Central memory CD8-positive, alpha-beta T cell (primary cell): ENCODE data around the gene EPB41.
A peak's percentile ranks its signal among the peaks of the same experiment; 100 is the strongest.

ENCODE experiments used
- ATAC-seq: fragments of 150-1000 bp; cut with Tn5 transposase; replicated peaks from 2 replicates; pipeline ENCODE4 v1.10.0; 2022; ENCODE audit warnings: mild to moderate bottlenecking, moderate FRiP score, moderate number of reproducible peaks; ENCODE audit not compliant: poor library complexity, severe bottlenecking; ENCODE audit errors: extremely low read depth
- DNase-seq, 2 donors: peaks; one replicate each; pipeline ENCODE4 v3.0.0; 2021; ENCODE audit warnings: low spot score in 2 of 2
- H3K27ac Mint-ChIP-seq: one replicate; pipeline ENCODE4 v1.8.0; 2022; ENCODE audit warnings: low read depth, mild to moderate bottlenecking, moderate library complexity, mixed read lengths
- H3K27me3 Mint-ChIP-seq: one replicate; pipeline ENCODE4 v1.8.0; 2022; ENCODE audit warnings: mixed read lengths
- H3K36me3 Mint-ChIP-seq: one replicate; pipeline ENCODE4 v1.8.0; 2022; ENCODE audit warnings: mild to moderate bottlenecking, moderate library complexity, mixed read lengths; ENCODE audit not compliant: insufficient read depth
- H3K4me1 Mint-ChIP-seq: one replicate; pipeline ENCODE4 v1.8.0; 2022; ENCODE audit warnings: mixed read lengths
- H3K4me3 Mint-ChIP-seq: one replicate; pipeline ENCODE4 v1.8.0; 2022; ENCODE audit warnings: mild to moderate bottlenecking, moderate library complexity, mixed read lengths
- H3K9me3 Mint-ChIP-seq: one replicate; pipeline ENCODE4 v1.8.0; 2022; ENCODE audit warnings: mixed read lengths

Gene EPB41

DNA sequence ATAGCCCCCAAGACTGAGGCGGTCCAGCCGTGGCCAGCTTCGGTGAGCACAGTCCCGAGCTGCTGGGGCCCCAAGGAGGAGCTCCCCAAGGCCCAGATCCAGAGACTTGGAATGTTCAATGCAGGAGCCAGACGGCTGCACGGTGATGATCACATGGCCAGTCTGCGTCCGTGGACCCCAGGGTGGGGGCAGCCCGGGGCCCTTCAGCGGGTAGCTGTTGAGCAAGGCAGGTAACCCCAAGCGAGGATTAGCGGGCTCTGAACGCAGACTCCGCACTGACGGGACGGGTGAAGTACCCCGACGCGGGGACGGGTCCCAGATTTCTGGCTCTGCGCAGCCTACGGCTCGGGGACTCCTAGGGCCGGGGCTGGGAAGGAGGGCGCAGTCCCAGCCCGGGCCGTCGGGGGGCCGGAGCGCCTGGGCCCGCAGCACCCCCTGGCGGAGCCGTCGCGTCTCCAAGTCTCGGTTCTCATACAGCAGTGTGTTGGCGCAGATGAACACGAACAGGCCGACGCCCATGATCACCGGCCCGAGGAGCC is 206.6 kb downstream of the EPB41 start:
- H3K27ac Mint-ChIP-seq: no peak overlapping the region
- ATAC-seq: peak; percentile 78
- peaks cover 12% of the 10 kb centered on the region for H3K27me3 Mint-ChIP-seq
- H3K36me3 Mint-ChIP-seq: peaks cover 45% of the 10 kb centered on the region
- DNase-seq: peak; percentile 54 to 55
- H3K9me3 Mint-ChIP-seq: no peaks in the 10 kb centered on the region
- peaks cover 23% of the 10 kb centered on the region for H3K4me1 Mint-ChIP-seq
- H3K4me3 Mint-ChIP-seq: no peak overlapping the region

DNA sequence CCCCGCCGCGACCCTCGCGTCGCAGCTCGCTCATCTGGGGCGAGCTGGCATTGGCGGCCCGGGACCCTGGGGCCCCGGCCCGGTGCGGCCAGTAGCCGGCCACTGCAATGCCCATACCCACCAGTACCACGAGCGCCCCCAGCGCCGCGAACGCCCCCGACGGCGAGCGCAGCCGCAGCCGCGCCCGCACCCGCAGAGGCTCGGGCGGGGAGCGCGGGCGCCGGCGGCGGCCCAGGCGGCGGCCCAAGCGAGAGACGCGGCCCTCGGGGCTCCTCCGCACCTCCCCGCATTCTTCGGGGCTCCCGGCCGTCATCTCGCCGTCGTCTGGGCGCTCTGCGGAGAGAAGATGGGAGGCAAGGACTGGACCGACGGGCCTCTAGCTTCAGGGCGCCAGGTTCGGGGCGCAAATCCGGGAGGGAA is 207.2 kb downstream of the EPB41 start:
- H3K27me3 Mint-ChIP-seq: peaks cover 15% of the 10 kb centered on the region
- no peak for DNase-seq
- ATAC-seq: peak; percentile 7
- H3K27ac Mint-ChIP-seq: no peak overlapping the region
- H3K4me3 Mint-ChIP-seq: no peak overlapping the region
- H3K36me3 Mint-ChIP-seq: peaks cover 40% of the 10 kb centered on the region
- H3K4me1 Mint-ChIP-seq: peaks cover 24% of the 10 kb centered on the region
- no peaks in the 10 kb centered on the region for H3K9me3 Mint-ChIP-seq

GRCh38 chr1:29121936-29122681 is 207.7 kb downstream of the EPB41 start:
- H3K4me3 Mint-ChIP-seq: peak overlapping the region; percentile 70
- peaks cover 24% of the 10 kb centered on the region for H3K4me1 Mint-ChIP-seq
- H3K9me3 Mint-ChIP-seq: no peaks in the 10 kb centered on the region
- peaks cover 15% of the 10 kb centered on the region for H3K27me3 Mint-ChIP-seq
- no peak for ATAC-seq
- no peak for DNase-seq
- no peak overlapping the region for H3K27ac Mint-ChIP-seq
- H3K36me3 Mint-ChIP-seq: peaks cover 36% of the 10 kb centered on the region

GRCh38 chr1:29122682-29123052 is 208.3 kb downstream of the EPB41 start:
- Mint-ChIP-seq H3K27ac (no peak overlapping the region), H3K27me3 (peaks cover 15% of the 10 kb centered on the region), H3K4me1 (peaks cover 24% of the 10 kb centered on the region), H3K9me3 (no peaks in the 10 kb centered on the region), H3K4me3 (peak overlapping the region; percentile 70), H3K36me3 (peaks cover 30% of the 10 kb centered on the region)
- DNase-seq (no peak), ATAC-seq (no peak)

GRCh38 chr1:29123053-29123886 is 208.9 kb downstream of the EPB41 start:
- Mint-ChIP-seq H3K27me3 (peaks cover 15% of the 10 kb centered on the region), H3K4me1 (peaks cover 24% of the 10 kb centered on the region), H3K27ac (no peak overlapping the region), H3K9me3 (no peaks in the 10 kb centered on the region), H3K4me3 (peak overlapping the region; percentile 70), H3K36me3 (peaks cover 27% of the 10 kb centered on the region)
- ATAC-seq (no peak), DNase-seq (no peak)

DNA sequence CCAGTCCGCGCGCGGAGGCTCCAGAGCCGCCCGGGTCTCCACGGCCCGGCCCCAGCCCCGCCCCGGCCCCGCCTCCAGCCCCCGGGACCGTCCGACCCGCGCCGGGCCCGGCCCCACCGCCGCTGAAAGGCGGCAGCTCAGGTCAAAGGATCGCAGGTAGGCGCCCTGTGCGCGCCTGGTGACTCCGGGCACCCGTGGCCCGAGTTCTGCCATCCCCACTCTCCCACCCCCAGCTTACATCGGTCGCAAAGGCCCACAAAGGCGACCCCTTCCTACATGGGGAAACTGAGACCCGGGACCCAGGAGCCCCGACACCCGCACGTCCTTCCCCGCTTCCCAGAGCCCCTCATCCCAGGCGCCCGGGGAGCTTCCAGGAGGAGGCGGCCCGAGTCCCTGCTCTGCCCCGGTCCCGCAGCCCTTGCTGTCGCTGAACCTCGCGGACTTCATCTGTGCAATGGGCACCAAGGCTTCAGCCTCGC is 209.6 kb downstream of the EPB41 start, which contains the start of gene TMEM200B:
Gene TMEM200B, minus strand, starts transcription at position 17 of the 479 bp plus-strand sequence. CDS start 2,075 bp downstream, outside the sequence.
- Mint-ChIP-seq H3K27me3 (peaks cover 15% of the 10 kb centered on the region), H3K4me1 (peaks cover 19% of the 10 kb centered on the region), H3K27ac (no peak within 1 kb of the TSS), H3K9me3 (no peaks in the 10 kb centered on the region), H3K4me3 (peak within 1 kb of the TSS; percentile 81), H3K36me3 (peaks cover 22% of the 10 kb centered on the region)
- DNase-seq (no peak), ATAC-seq (no peak)

DNA sequence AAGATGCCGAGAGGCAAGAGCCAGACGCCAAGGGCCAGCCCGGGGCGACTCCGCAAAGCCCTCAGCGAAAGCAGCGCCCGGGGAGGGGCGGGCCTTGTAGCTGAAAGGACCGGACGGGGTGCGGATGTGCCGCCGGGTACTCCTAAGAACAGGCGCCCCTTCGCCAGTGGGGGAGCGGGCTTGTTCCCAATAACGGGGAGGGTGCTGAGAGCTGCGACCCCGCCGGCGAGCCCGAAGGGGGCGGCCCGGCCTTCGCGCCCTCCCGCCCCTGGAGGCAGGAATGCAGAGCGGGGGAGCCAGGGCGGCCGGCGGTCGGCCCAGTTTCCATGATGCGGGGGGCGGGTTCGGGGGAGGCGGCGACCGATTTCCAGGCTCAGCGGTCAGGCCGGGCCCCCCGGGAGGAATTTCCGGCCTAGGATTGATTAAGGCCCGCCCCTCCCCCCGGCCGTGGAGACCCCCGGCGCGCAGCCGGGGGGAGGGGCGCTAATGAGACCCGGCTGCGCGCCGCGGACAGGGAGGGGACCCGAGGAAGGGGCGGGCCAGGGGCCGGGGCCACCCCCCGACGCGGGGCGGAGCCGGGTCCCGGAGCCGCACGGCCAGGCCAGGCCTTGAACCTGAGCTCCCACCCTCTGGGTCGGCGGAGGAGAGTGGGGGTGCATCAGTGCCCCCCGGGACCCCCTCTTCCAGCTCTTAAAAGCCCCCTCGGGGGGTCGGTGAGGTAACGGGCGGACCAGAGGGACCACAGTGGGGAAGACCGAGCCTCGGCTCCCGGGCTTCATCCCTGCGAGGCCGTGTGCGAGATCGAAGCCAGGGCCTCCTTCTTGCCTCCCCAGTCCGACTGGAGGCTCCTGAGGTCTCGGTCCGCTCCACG is 210.2 kb downstream of the EPB41 start:
- ATAC-seq (peak; percentile 38), DNase-seq (peak; percentile 22 to 31)
- Mint-ChIP-seq H3K4me1 (peaks cover 16% of the 10 kb centered on the region), H3K9me3 (no peaks in the 10 kb centered on the region), H3K4me3 (peak overlapping the region; percentile 81), H3K27me3 (peaks cover 18% of the 10 kb centered on the region), H3K36me3 (peaks cover 18% of the 10 kb centered on the region), H3K27ac (no peak overlapping the region)

DNA sequence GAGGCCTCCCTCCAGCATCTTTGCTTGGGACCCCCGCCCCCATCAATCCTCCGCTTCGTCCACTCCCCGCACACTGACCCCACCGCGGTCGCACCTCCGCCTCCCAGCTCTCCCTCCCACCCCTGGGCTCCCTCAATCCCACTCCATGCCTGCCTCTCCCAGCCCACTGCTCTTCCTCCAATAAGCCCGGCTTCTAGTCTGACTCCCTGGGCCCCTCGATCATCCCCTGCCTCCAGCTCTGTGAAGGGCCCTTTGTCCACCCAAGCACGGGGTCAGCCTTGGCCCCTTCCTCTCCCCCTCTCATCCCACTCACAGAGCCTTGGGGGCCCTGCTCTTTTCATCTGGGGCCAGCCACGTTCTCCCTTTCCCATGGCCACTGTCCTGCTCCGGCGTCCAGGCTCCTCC is 210.9 kb downstream of the EPB41 start:
- ATAC-seq (no peak), DNase-seq (no peak)
- H3K4me1 Mint-ChIP-seq: peaks cover 16% of the 10 kb centered on the region
- peak overlapping the region; percentile 47 for H3K27ac Mint-ChIP-seq
- peaks cover 24% of the 10 kb centered on the region for H3K27me3 Mint-ChIP-seq
- peaks cover 15% of the 10 kb centered on the region for H3K36me3 Mint-ChIP-seq
- no peaks in the 10 kb centered on the region for H3K9me3 Mint-ChIP-seq
- H3K4me3 Mint-ChIP-seq: peak overlapping the region; percentile 81

DNA sequence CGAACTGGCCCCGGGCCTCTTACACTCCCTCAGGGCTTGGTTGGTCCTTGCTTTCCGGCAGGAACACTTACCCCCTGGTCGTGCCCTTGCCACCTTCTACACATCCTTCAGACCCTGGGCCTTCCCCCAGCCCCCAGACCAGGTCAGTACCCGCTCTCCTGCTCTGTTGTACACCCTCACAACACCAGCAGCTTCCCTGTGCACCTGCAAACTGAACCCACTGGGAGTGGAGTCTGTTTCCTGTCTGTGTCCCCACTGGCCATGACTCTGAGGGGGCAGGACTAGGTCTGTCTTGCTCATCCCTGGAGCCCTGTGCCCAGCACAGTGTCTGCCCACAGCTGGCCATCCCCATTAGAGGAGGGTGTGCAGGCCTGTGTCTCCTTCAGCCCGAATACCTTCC is 211.4 kb downstream of the EPB41 start:
- H3K36me3 Mint-ChIP-seq: peaks cover 9% of the 10 kb centered on the region
- H3K4me1 Mint-ChIP-seq: peaks cover 16% of the 10 kb centered on the region
- no peak for DNase-seq
- no peak for ATAC-seq
- H3K4me3 Mint-ChIP-seq: peak overlapping the region; percentile 81
- peak overlapping the region; percentile 47 for H3K27ac Mint-ChIP-seq
- no peaks in the 10 kb centered on the region for H3K9me3 Mint-ChIP-seq
- peaks cover 26% of the 10 kb centered on the region for H3K27me3 Mint-ChIP-seq

- H3K4me1 Mint-ChIP-seq: peaks cover 16% of the 10 kb centered on the region
- H3K27me3 Mint-ChIP-seq: peaks cover 26% of the 10 kb centered on the region
- DNase-seq (no peak), ATAC-seq (no peak)
- peak overlapping the region; percentile 81 for H3K4me3 Mint-ChIP-seq
- peaks cover 6% of the 10 kb centered on the region for H3K36me3 Mint-ChIP-seq
- no peak overlapping the region for H3K27ac Mint-ChIP-seq
- H3K9me3 Mint-ChIP-seq: no peaks in the 10 kb centered on the region
These were observed 211.8 kb downstream of the EPB41 start for GRCh38 chr1:29126198-29126597.

GRCh38 chr1:29128739-29129138 is 214.4 kb downstream of the EPB41 start:
- Mint-ChIP-seq H3K36me3 (peaks cover 5% of the 10 kb centered on the region), H3K4me3 (no peak overlapping the region), H3K9me3 (no peaks in the 10 kb centered on the region), H3K27ac (no peak overlapping the region), H3K27me3 (peaks cover 38% of the 10 kb centered on the region), H3K4me1 (peaks cover 10% of the 10 kb centered on the region)
- DNase-seq (no peak), ATAC-seq (no peak)

DNA sequence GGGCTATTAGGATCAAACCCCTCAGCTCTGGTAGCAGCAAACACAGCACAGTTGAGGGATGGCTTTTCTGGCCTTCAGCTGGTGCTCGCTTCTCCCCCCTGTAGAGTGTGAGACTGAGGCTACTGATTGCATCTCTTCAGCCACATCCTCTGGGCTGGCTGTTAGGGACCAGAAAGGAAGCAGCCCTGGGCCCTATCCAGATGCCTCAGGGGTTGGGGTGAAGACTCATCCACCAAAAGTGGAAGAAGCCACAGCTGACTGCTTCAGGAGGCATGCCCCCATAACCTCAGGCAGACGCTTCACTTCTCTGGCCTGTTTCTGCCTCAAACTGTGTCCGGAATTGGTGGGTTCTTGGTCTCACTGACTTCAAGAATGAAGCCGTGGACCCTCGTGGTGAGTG is 215.5 kb downstream of the EPB41 start:
- Mint-ChIP-seq H3K27ac (no peak overlapping the region), H3K4me1 (peaks cover 10% of the 10 kb centered on the region), H3K27me3 (peaks cover 37% of the 10 kb centered on the region), H3K4me3 (no peak overlapping the region), H3K36me3 (peaks cover 5% of the 10 kb centered on the region), H3K9me3 (no peaks in the 10 kb centered on the region)
- DNase-seq (no peak), ATAC-seq (no peak)
